CD4-positive, alpha-beta T cell (primary cell): ENCODE data around the gene NPIPA7. TPM values are rescaled to one million over a fixed set of nuclear protein-coding genes. Genes with fewer than 3 reads are reported as not detected.
"Not testable (repeated sequence)": the region's sequence is repeated elsewhere in the genome, so short reads cannot be mapped to it uniquely, and the experiment has no call there.

Experiments
- ATAC-seq: fragments of 200-7000 bp; cut with Tn5 transposase; one replicate; pipeline ENCODE4 v1.10.0; 2022; ENCODE audit warnings: mild to moderate bottlenecking; ENCODE audit not compliant: poor library complexity
- CTCF ChIA-PET: fragments of 350-600 bp; sonication (Branson Sonifier 250); formaldehyde crosslinking; loops from one replicate; lab custom pipeline; 2021; ENCODE audit warnings: antibody characterized with exemption, inconsistent platforms; lab: Charles Lee
- POLR2A ChIA-PET: fragments of 350-600 bp; sonication (Branson Sonifier 250); formaldehyde crosslinking; loops from one replicate; lab custom pipeline; 2021; ENCODE audit warnings: antibody characterized with exemption, inconsistent platforms; lab: Charles Lee
- DNase-seq, 14 experiments: peaks; one replicate each; pipeline ENCODE4 v3.0.0-alpha.2; 2013 to 2020; ENCODE audit warnings: mixed read lengths in 2 of 14
- H3K27ac ChIP-seq, 2 donors: one replicate each; pipeline versions ENCODE4 v1.5.1 to v1.7.0; 2013; ENCODE audit warnings: low read length in 2 of 2, low read depth in 1 of 2, mild to moderate bottlenecking in 1 of 2
- H3K27me3 ChIP-seq, 2 experiments: 1 replicate in 1 of 2; 2 replicates in 1 of 2; pipeline versions ENCODE4 v1.6.1 to v1.7.0; 2013; ENCODE audit warnings: low read length in 2 of 2, control low read depth in 1 of 2, mild to moderate bottlenecking in 1 of 2, moderate library complexity in 1 of 2; ENCODE audit not compliant: insufficient read depth in 2 of 2, control insufficient read depth in 1 of 2
- H3K36me3 ChIP-seq: one replicate; pipeline ENCODE4 v1.6.1; 2013; ENCODE audit warnings: low read length, control low read depth; ENCODE audit not compliant: insufficient read depth
- H3K4me1 ChIP-seq: one replicate; pipeline ENCODE4 v1.6.1; 2013; ENCODE audit warnings: low read length, control low read depth; ENCODE audit not compliant: insufficient read depth
- H3K4me3 ChIP-seq: one replicate; pipeline ENCODE4 v1.5.1; 2013; ENCODE audit warnings: mild to moderate bottlenecking, low read length, moderate library complexity
- H3K9me3 ChIP-seq, 2 experiments: 1 replicate in 1 of 2; 2 replicates in 1 of 2; pipeline versions ENCODE4 v1.6.1 to v1.7.0; 2013; ENCODE audit warnings: low read length in 2 of 2, mild to moderate bottlenecking in 2 of 2, control low read depth in 1 of 2, moderate library complexity in 1 of 2; ENCODE audit not compliant: control insufficient read depth in 1 of 2, insufficient read depth in 1 of 2
- H3K27ac Mint-ChIP-seq: one replicate; pipeline ENCODE4 v1.8.0; 2020; ENCODE audit warnings: mixed read lengths
- H3K27me3 Mint-ChIP-seq: one replicate; pipeline ENCODE4 v1.8.0; 2021; ENCODE audit warnings: mixed read lengths
- H3K36me3 Mint-ChIP-seq: one replicate; pipeline ENCODE4 v1.8.0; 2021; ENCODE audit warnings: low read depth, mixed read lengths
- H3K4me1 Mint-ChIP-seq: one replicate; pipeline ENCODE4 v1.8.0; 2021; ENCODE audit warnings: low read depth, mixed read lengths
- H3K4me3 Mint-ChIP-seq: one replicate; pipeline ENCODE4 v1.8.0; 2020; ENCODE audit warnings: mild to moderate bottlenecking, mixed read lengths
- H3K9me3 Mint-ChIP-seq: one replicate; pipeline ENCODE4 v1.8.0; 2020; ENCODE audit warnings: mixed read lengths
- intact Hi-C, 2 experiments: fragments of 100-400 bp; cut with DNase I in 1 of 2; cut with micrococcal nuclease in 1 of 2; formaldehyde crosslinking; loops; one replicate each; pipeline versions ENCODE4 v1.15.1 to v1.9.0; 2023 to 2025; cut with DNase I, micrococcal nuclease
- total RNA-seq, 174 experiments: library from RNA in 2 of 174; stranded (reverse) in 2 of 174; gene quantifications; one replicate each; pipeline ENCODE4 v1.2.3 and lab custom pipeline; 2021 to 2026

NPIPA7 gene
- total RNA-seq, 2 experiments from 2014 or later = 6.3 to 8.3 TPM

GRCh38 chr16:16399685-16400084 lies 20.7 kb downstream of the NPIPA7 start:
- H3K4me3 ChIP-seq, CTCF ChIA-PET, H3K36me3 Mint-ChIP-seq, DNase-seq, H3K4me1 ChIP-seq, H3K4me1 Mint-ChIP-seq, H3K27ac ChIP-seq, H3K27me3 ChIP-seq, H3K36me3 ChIP-seq, POLR2A ChIA-PET, H3K4me3 Mint-ChIP-seq, H3K9me3 Mint-ChIP-seq, H3K27ac Mint-ChIP-seq, H3K27me3 Mint-ChIP-seq, H3K9me3 ChIP-seq, ATAC-seq, intact Hi-C loops: not testable (repeated sequence)

- ATAC-seq, H3K4me1 ChIP-seq, H3K4me3 Mint-ChIP-seq, intact Hi-C loops, H3K27me3 ChIP-seq, POLR2A ChIA-PET, H3K27me3 Mint-ChIP-seq, H3K9me3 ChIP-seq, CTCF ChIA-PET, H3K36me3 Mint-ChIP-seq, H3K27ac ChIP-seq, H3K4me3 ChIP-seq, H3K9me3 Mint-ChIP-seq, H3K27ac Mint-ChIP-seq, H3K4me1 Mint-ChIP-seq, H3K36me3 ChIP-seq, DNase-seq: not testable (repeated sequence)
These were observed 23.4 kb downstream of the NPIPA7 start for GRCh38 chr16:16402333-16402732.

- H3K27ac ChIP-seq, H3K27me3 Mint-ChIP-seq, H3K4me3 Mint-ChIP-seq, H3K4me1 ChIP-seq, intact Hi-C loops, ATAC-seq, H3K27me3 ChIP-seq, H3K36me3 ChIP-seq, H3K36me3 Mint-ChIP-seq, CTCF ChIA-PET, H3K4me3 ChIP-seq, POLR2A ChIA-PET, DNase-seq, H3K9me3 ChIP-seq, H3K4me1 Mint-ChIP-seq, H3K27ac Mint-ChIP-seq, H3K9me3 Mint-ChIP-seq: not testable (repeated sequence)
These were observed 25.3 kb downstream of the NPIPA7 start for GRCh38 chr16:16404283-16404682.

GRCh38 chr16:16405421-16405820 lies 26.5 kb downstream of the NPIPA7 start:
- H3K4me3 Mint-ChIP-seq, POLR2A ChIA-PET, H3K36me3 ChIP-seq, H3K9me3 ChIP-seq, H3K9me3 Mint-ChIP-seq, intact Hi-C loops, H3K27ac Mint-ChIP-seq, H3K27ac ChIP-seq, H3K27me3 Mint-ChIP-seq, H3K4me3 ChIP-seq, H3K27me3 ChIP-seq, ATAC-seq, H3K4me1 Mint-ChIP-seq, H3K36me3 Mint-ChIP-seq, CTCF ChIA-PET, DNase-seq, H3K4me1 ChIP-seq: not testable (repeated sequence)

GRCh38 chr16:16408430-16408829 lies 29.5 kb downstream of the NPIPA7 start:
- H3K27ac ChIP-seq, H3K27me3 ChIP-seq, H3K36me3 ChIP-seq, H3K27me3 Mint-ChIP-seq, CTCF ChIA-PET, H3K9me3 ChIP-seq, DNase-seq, H3K4me3 Mint-ChIP-seq, intact Hi-C loops, H3K4me1 Mint-ChIP-seq, H3K27ac Mint-ChIP-seq, ATAC-seq, H3K4me3 ChIP-seq, H3K4me1 ChIP-seq, H3K36me3 Mint-ChIP-seq, POLR2A ChIA-PET, H3K9me3 Mint-ChIP-seq: not testable (repeated sequence)

GRCh38 chr16:16413773-16414172 lies 34.8 kb downstream of the NPIPA7 start:
- H3K4me3 Mint-ChIP-seq, H3K4me3 ChIP-seq, H3K27me3 Mint-ChIP-seq, H3K36me3 Mint-ChIP-seq, H3K27ac ChIP-seq, ATAC-seq, H3K9me3 Mint-ChIP-seq, H3K4me1 ChIP-seq, POLR2A ChIA-PET, H3K27ac Mint-ChIP-seq, intact Hi-C loops, H3K9me3 ChIP-seq, H3K4me1 Mint-ChIP-seq, CTCF ChIA-PET, H3K36me3 ChIP-seq, H3K27me3 ChIP-seq, DNase-seq: not testable (repeated sequence)

- intact Hi-C loops, H3K9me3 ChIP-seq, H3K9me3 Mint-ChIP-seq, ATAC-seq, H3K36me3 ChIP-seq, H3K27ac Mint-ChIP-seq, CTCF ChIA-PET, H3K36me3 Mint-ChIP-seq, H3K4me1 ChIP-seq, POLR2A ChIA-PET, H3K4me3 ChIP-seq, H3K27me3 ChIP-seq, H3K4me3 Mint-ChIP-seq, H3K4me1 Mint-ChIP-seq, H3K27ac ChIP-seq, DNase-seq, H3K27me3 Mint-ChIP-seq: not testable (repeated sequence)
These were observed 38.1 kb downstream of the NPIPA7 start for GRCh38 chr16:16417071-16417470.
